Omental fat pad (tissue), 4 donors: Measurements from ENCODE around the gene RTKN. TPM values are rescaled to one million over a fixed set of nuclear protein-coding genes. Genes with fewer than 3 reads are reported as not detected.

Experiments used
- ATAC-seq: fragments of 150-250 bp; one replicate; pipeline ENCODE4 v1.9.1; 2016; ENCODE audit warnings: mild to moderate bottlenecking, moderate library complexity; ENCODE audit not compliant: low FRiP score
- DNase-seq: peaks from one replicate; pipeline ENCODE4 v3.0.0-alpha.2; 2019; ENCODE audit warnings: low spot score
- CTCF ChIP-seq, 3 donors: fragments of 450-650 bp; IDR thresholded peaks; one replicate each; pipeline ENCODE4 v1.5.1; 2016 to 2017; ENCODE audit warnings: antibody characterized with exemption in 3 of 3, mild to moderate bottlenecking in 3 of 3, moderate library complexity in 2 of 3
- total RNA-seq, 4 donors: library from RNA; depleted of rRNA; stranded (reverse); fragments of >200 nt; gene quantifications; one replicate each; pipeline ENCODE4 v1.1.0, GENCODE V29; 2016

RTKN gene
- total RNA-seq, 4 donors from 2014 or later: 9.1 to 32.2 (median 19.3) TPM

DNA sequence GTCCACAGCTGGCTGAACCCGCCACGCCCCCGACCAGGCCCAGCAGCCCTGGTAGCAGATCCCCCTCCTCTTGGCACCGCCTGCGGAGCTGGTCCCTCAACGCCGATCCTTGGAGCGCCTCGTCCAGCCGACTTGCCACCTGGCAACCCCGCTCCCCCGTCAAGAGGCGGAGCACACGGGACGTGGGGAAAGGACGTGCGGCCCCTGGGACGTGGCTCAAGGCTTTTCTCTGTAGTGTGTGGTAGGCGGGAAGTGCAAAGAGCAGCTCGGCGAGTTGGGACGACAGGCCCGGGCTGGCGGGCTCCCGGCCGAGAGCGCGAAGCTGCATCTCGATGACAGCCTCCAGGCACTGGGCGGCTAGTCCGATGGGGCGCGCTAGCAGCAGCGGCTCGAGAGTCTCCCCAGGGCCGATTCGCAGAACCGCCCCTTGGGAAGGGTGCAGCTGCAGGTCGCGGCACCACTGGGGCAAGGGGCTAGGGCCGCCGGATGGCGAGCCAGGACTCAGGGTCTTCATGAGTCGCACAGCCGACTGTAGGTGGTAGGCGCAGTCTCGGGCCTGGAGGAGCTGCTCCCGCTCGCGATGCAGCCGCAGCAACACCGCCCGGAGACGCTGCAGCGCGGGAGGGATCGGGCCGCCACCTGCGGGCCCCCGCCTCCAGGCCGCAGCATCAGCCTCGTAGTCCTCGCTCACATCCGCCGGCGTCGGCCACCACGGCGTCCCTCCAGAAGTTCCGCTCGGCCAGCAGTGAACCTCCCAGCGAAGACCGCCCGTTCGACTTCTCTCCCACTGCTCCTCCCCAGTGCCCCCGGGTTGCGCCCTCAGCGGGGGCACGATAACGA is 40.4 kb upstream of the RTKN start:
- no peak for DNase-seq
- no peak for TF ChIP-seq CTCF (IDR thresholded peaks at IDR 0.05)
- peak; percentile 66 for ATAC-seq

GRCh38 chr2:74481431-74481830 is 39.7 kb upstream of the RTKN start:
- ATAC-seq (no peak), DNase-seq (no peak)
- TF ChIP-seq CTCF (IDR thresholded peaks at IDR 0.05): no peak

DNA sequence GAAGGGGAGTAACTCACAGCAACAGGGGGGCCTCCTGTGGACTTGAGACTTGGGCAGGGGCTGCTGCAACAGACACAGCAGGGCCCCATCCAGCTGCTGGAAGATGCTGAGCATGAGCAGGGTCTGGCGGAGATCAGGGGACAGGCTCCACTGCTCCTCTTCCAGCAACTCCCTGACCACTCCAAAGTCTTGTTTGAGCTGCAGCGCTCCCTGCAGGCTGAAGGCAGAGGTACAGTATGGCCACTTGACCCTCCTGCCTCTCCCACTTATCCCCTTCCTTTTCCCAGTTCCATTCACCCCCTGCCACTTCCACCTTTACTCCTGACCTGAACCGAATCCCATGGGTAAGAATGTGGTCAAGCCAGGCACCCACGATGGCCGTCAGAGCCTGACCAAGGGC is 33.2 kb upstream of the RTKN start:
- no peak for DNase-seq
- no peak for TF ChIP-seq CTCF (IDR thresholded peaks at IDR 0.05)
- ATAC-seq: no peak

GRCh38 chr2:74474481-74474880 is 32.7 kb upstream of the RTKN start:
- ATAC-seq: no peak
- DNase-seq: no peak

DNA sequence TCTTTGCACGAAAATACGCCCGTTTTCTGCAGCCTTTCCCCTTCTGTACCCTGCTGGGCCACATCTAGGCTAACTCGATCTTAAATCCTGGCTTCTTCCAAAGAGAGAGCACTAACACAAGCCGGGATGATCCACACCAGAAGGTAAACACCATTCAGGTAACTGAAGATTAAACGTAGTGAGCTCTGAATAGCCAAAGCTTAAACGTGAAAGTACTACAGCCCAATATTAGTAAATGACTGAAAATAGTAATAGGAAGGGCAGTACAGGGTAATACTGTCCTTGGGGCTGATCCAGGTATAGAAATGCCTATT is 31.2 kb upstream of the RTKN start:
- DNase-seq (no peak), ATAC-seq (no peak)
- no peak for TF ChIP-seq CTCF (IDR thresholded peaks at IDR 0.05)

More at GRCh38 chr2:74474481-74474880, 32.7 kb upstream of the RTKN start:
- no peak for TF ChIP-seq CTCF (IDR thresholded peaks at IDR 0.05)

- no peak for TF ChIP-seq CTCF (IDR thresholded peaks at IDR 0.05)
- DNase-seq (peak; percentile 98), ATAC-seq (peak; percentile 90)
These were observed 30.6 kb upstream of the RTKN start, which contains the start of gene MRPL53 for GRCh38 chr2:74472086-74472944. Gene MRPL53 (minus strand): TSS chr2:74472680. CDS start chr2:74472660, 20 bp downstream.
